Right lobe of liver (tissue), 6 donors: ENCODE results near the gene TSPAN9. TPM values are rescaled to one million over a fixed set of nuclear protein-coding genes. Genes with fewer than 3 reads are reported as not detected.

Experiments
- ATAC-seq, 4 donors: fragments of 200-7000 bp; cut with Tn5 transposase; one replicate each; pipeline ENCODE4 v1.9.1; 2020; ENCODE audit warnings: mild to moderate bottlenecking in 4 of 4, moderate library complexity in 4 of 4
- DNase-seq, 3 donors: peaks; one replicate each; pipeline ENCODE4 v3.0.0-alpha.2; 2020
- H3K27ac ChIP-seq, 3 donors: fragments of 200-600 bp; one replicate each; pipeline ENCODE4 v1.8.0; 2022
- H3K27me3 ChIP-seq, 2 donors: fragments of 200-600 bp; one replicate each; pipeline ENCODE4 v1.8.0; 2022
- H3K36me3 ChIP-seq, 4 donors: fragments of 200-600 bp; sonication (generic) in 1 of 4; one replicate each; pipeline versions ENCODE4 v1.5.1 to v1.8.0; 2017 to 2022; ENCODE audit warnings: control low read depth in 1 of 4
- H3K4me1 ChIP-seq, 4 donors: fragments of 200-600 bp; sonication (generic) in 1 of 4; one replicate each; pipeline versions ENCODE4 v1.5.1 to v1.8.0; 2017 to 2022; ENCODE audit warnings: control low read depth in 1 of 4
- H3K4me3 ChIP-seq, 3 donors: fragments of 200-600 bp; one replicate each; pipeline ENCODE4 v1.8.0; 2022
- H3K9me3 ChIP-seq, 4 donors: fragments of 200-600 bp; sonication (generic) in 1 of 4; one replicate each; pipeline versions ENCODE4 v1.5.1 to v1.8.0; 2017 to 2022; ENCODE audit warnings: control low read depth in 1 of 4
- POLR2A ChIP-seq: fragments of 450-650 bp; IDR thresholded peaks from one replicate; pipeline ENCODE4 v1.6.1; 2017; ENCODE audit warnings: antibody characterized with exemption, mild to moderate bottlenecking
- WGBS: methylation state at CpG from one replicate; pipeline ENCODE4 v1.1.6; 2018; ENCODE audit warnings: low coverage, low lambda C conversion rate; ENCODE audit not compliant: insufficient coverage; ENCODE audit errors: missing lambda C conversion rate; 5-methylcytosine and 5-hydroxymethylcytosine counted together
- intact Hi-C, 2 donors: fragments of 100-400 bp; cut with DNase I; formaldehyde crosslinking; loops; one replicate each; pipeline versions ENCODE4 v1.11.2 to v1.14.1; 2022
- total RNA-seq, 6 experiments: library from RNA; depleted of rRNA in 2 of 6; stranded (reverse); fragments of >200 nt in 2 of 6; fragmentation: NEBNext Ultra II Directional in 3 of 6; extraction: Animal tissue kit (Norgen Biotek cat#: 25700) in 3 of 6; gene quantifications; one replicate each; pipeline versions ENCODE4 v1.1.0 to v1.2.4, GENCODE V29; 2016 to 2023
- TF ChIP-seq, protein P1 (sequence below), 4 donors: fragments of 200-600 bp in 3 of 4; fragments of 450-650 bp in 1 of 4; IDR thresholded peaks; one replicate each; pipeline versions ENCODE4 v1.5.1 to v1.8.0; 2016 to 2022; ENCODE audit warnings: antibody characterized with exemption in 4 of 4, mild to moderate bottlenecking in 2 of 4
- donor health status: DM: no; HTN: yes; CAD: no.
- donor health status: DM: no; HTN: no; CAD: no.
- donor health status: DM: no; HTN: no; CAD: no.
- donor health status: DM: no; HTN: yes; CAD: no.
- donor health status: DM: no; HTN: yes; CAD: no.

The TSPAN9 gene
- total RNA-seq, 6 experiments from 2014 or later: 23.7 to 53.2 (median 39.8) TPM

DNA sequence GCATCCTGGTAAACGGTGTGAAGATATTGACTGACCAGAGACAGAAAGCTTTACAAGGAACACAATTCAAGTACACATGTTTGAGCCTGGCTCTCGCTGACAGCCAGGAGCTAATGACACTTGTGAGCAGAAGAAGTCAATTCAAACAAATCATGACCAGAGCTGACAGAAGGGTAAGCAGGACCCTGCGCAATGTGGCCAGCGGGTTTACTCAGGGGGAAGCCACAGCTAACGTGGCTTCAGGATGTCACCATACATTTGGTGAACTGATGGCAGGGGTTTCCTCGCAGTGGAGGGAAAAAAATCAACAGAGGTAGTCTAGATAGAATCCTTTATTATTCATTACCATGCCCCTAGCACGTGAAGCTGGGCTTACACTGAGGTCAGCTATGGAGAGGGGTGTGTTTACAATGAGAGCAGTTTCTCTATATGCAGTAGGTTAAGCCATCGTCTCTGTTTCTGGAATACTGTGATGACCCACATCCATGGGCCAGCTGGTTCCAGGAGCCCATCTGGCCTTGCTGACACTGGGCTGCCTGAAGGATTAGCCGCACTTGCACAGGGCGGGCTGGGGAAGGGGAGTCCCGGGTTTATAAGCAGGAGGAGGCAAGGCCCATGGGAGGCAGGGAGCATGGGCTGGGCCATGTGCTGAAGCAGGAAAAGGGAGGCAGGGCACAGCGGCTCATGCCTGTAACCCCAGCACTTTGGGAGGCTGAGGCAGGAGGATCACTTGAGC, 215.7 kb downstream of the TSPAN9 start:
- Histone ChIP-seq H3K27ac (no peak overlapping the region), H3K9me3 (no peaks in the 10 kb centered on the region), H3K4me1 (no peaks in the 10 kb centered on the region), H3K36me3 (no peaks in the 10 kb centered on the region), H3K27me3 (no peaks in the 10 kb centered on the region), H3K4me3 (no peak overlapping the region)
- no peak for ATAC-seq
- TF ChIP-seq, protein P1, sequence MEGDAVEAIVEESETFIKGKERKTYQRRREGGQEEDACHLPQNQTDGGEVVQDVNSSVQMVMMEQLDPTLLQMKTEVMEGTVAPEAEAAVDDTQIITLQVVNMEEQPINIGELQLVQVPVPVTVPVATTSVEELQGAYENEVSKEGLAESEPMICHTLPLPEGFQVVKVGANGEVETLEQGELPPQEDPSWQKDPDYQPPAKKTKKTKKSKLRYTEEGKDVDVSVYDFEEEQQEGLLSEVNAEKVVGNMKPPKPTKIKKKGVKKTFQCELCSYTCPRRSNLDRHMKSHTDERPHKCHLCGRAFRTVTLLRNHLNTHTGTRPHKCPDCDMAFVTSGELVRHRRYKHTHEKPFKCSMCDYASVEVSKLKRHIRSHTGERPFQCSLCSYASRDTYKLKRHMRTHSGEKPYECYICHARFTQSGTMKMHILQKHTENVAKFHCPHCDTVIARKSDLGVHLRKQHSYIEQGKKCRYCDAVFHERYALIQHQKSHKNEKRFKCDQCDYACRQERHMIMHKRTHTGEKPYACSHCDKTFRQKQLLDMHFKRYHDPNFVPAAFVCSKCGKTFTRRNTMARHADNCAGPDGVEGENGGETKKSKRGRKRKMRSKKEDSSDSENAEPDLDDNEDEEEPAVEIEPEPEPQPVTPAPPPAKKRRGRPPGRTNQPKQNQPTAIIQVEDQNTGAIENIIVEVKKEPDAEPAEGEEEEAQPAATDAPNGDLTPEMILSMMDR (IDR thresholded peaks at IDR 0.05): no peak
- no peak for TF ChIP-seq POLR2A
- intact Hi-C loops: loop anchor here (10.0 kb wide), 3 partner anchors 482 to 982 kb away; partner anchors contain the start of gene CCND2 (in 1 of the 2)
- WGBS: 65% methylated on average over 9 of the region's 12 CpGs
- DNase-seq: no peak

GRCh38 chr12:3293446-3294161, 216.4 kb downstream of the TSPAN9 start:
- no peak overlapping the region for H3K27ac ChIP-seq
- no peaks in the 10 kb centered on the region for H3K9me3 ChIP-seq
- H3K27me3 ChIP-seq: no peaks in the 10 kb centered on the region
- 49% methylated on average over 3 of the region's 18 CpGs for WGBS
- no peak for DNase-seq
- TF ChIP-seq, protein P1 (IDR thresholded peaks at IDR 0.05): no peak
- TF ChIP-seq POLR2A: no peak
- no peak overlapping the region for H3K4me3 ChIP-seq
- H3K4me1 ChIP-seq: no peaks in the 10 kb centered on the region
- no peaks in the 10 kb centered on the region for H3K36me3 ChIP-seq
- intact Hi-C loops: loop anchor here (10.0 kb wide), 3 partner anchors 481 to 981 kb away; partner anchors contain the start of gene CCND2 (in 1 of the 2)
- peak in 3 of 4 donors; percentile 6 to 12 (median 10) for ATAC-seq

GRCh38 chr12:3294481-3294911, 217.3 kb downstream of the TSPAN9 start:
- Histone ChIP-seq H3K27me3 (no peaks in the 10 kb centered on the region), H3K4me1 (no peaks in the 10 kb centered on the region), H3K36me3 (no peaks in the 10 kb centered on the region), H3K4me3 (no peak overlapping the region), H3K27ac (no peak overlapping the region), H3K9me3 (no peaks in the 10 kb centered on the region)
- DNase-seq (no peak), ATAC-seq (no peak)
- TF ChIP-seq, protein P1 (IDR thresholded peaks at IDR 0.05): no peak
- no peak for TF ChIP-seq POLR2A
- WGBS: no CpG with 5 or more reads among the region's 15 CpGs
- intact Hi-C loops: loop anchor here (10.0 kb wide), 3 partner anchors 480 to 980 kb away; partner anchors contain the start of gene CCND2 (in 1 of the 2)

DNA sequence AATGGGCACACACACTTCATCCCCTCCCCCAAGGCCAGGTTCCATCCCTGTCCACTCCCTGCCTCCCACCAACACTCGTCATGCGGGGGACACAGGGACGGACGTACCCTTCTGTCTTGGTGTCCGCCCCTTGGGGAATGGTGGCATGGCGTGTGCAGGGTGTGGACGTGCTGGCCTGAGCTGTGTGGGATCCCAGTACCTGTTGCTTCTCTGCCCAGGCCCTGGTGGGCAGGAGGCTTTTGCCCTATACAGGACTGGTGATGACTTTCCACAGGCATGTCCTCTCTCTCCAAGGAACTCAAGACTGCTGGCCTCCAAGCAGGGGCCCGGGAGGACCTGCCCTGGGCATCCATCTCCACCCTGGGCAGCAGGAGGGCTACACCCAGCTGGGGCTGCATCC, 218.0 kb downstream of the TSPAN9 start:
- Histone ChIP-seq H3K9me3 (no peaks in the 10 kb centered on the region), H3K36me3 (no peaks in the 10 kb centered on the region), H3K27me3 (no peaks in the 10 kb centered on the region), H3K27ac (no peak overlapping the region), H3K4me3 (no peak overlapping the region), H3K4me1 (peaks cover 0 to 4% (median 2%) of the 10 kb centered on the region in 4 donors)
- ATAC-seq (no peak), DNase-seq (no peak)
- intact Hi-C loops: loop anchor here (5.0 to 10.0 kb wide), 4 partner anchors 480 to 980 kb away; partner anchors contain the start of gene CCND2 (in 1 of the 2)
- WGBS: no CpG with 5 or more reads among the region's 8 CpGs
- TF ChIP-seq, protein P1 (IDR thresholded peaks at IDR 0.05): no peak
- no peak for TF ChIP-seq POLR2A
